ENCODE results near the gene EXTL2.

DNA sequence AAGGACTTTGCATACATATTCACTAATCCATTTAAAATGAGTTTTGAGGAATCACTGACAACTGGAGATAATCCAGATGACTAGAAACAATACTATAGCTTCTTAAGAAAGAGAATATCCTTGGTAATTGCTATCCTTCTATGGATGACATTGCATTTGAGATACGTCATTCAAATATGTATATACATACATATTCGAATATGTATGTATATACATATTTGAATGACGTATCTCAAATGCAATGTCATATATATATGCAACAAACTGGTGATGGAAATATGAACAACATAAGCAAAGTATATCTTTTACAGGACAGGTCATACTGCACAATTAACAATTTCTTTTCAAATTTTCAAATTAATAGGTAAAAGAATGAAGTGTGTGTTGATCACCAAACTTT is 41.7 kb downstream of the EXTL2 start:
- TF ChIP-seq, protein P1, sequence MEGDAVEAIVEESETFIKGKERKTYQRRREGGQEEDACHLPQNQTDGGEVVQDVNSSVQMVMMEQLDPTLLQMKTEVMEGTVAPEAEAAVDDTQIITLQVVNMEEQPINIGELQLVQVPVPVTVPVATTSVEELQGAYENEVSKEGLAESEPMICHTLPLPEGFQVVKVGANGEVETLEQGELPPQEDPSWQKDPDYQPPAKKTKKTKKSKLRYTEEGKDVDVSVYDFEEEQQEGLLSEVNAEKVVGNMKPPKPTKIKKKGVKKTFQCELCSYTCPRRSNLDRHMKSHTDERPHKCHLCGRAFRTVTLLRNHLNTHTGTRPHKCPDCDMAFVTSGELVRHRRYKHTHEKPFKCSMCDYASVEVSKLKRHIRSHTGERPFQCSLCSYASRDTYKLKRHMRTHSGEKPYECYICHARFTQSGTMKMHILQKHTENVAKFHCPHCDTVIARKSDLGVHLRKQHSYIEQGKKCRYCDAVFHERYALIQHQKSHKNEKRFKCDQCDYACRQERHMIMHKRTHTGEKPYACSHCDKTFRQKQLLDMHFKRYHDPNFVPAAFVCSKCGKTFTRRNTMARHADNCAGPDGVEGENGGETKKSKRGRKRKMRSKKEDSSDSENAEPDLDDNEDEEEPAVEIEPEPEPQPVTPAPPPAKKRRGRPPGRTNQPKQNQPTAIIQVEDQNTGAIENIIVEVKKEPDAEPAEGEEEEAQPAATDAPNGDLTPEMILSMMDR (IDR thresholded peaks at IDR 0.05): no peak
- no peak for TF ChIP-seq POLR2A (IDR thresholded peaks at IDR 0.05)

All from Peyer's patch (tissue), 4 donors.